Measurements from ENCODE around the gene CDH4.
"Not testable (repeated sequence)": the region's sequence is repeated elsewhere in the genome, so short reads cannot be mapped to it uniquely, and the experiment has no call there.

The CDH4 gene

GRCh38 chr20:61979701-61980635 lies 727.9 kb downstream of the CDH4 start:
- no peak for FAIRE-seq

- no peak for FAIRE-seq
These were observed 728.9 kb downstream of the CDH4 start for GRCh38 chr20:61980647-61981583.

GRCh38 chr20:61981691-61982090 lies 729.6 kb downstream of the CDH4 start:
- not testable (repeated sequence) for FAIRE-seq

GRCh38 chr20:61982191-61982950 lies 730.3 kb downstream of the CDH4 start:
- FAIRE-seq = no peak

- FAIRE-seq = no peak
These were observed 730.9 kb downstream of the CDH4 start for GRCh38 chr20:61982951-61983315.

- no peak for FAIRE-seq
These were observed 731.9 kb downstream of the CDH4 start for GRCh38 chr20:61983965-61984364.

- FAIRE-seq = not testable (repeated sequence)
These were observed 732.4 kb downstream of the CDH4 start for GRCh38 chr20:61984431-61984830.

- FAIRE-seq = no peak
These were observed 733.0 kb downstream of the CDH4 start for GRCh38 chr20:61985096-61985495.

GRCh38 chr20:61986762-61987321 lies 734.8 kb downstream of the CDH4 start:
- no peak for FAIRE-seq

- no peak for FAIRE-seq
These were observed 736.6 kb downstream of the CDH4 start for GRCh38 chr20:61988665-61989064.

GRCh38 chr20:61989741-61990140 lies 737.7 kb downstream of the CDH4 start:
- no peak for FAIRE-seq

Measured in TTC549 (cell line).